ENCODE results near the gene FAM3B. TPM values are rescaled to one million over a fixed set of nuclear protein-coding genes. Genes with fewer than 3 reads are reported as not detected.

FAM3B gene
- total RNA-seq: 1 to 10 TPM in 2 of 4 donors, not detected in 2; 2.4 to 5.7 TPM

- Histone ChIP-seq H3K9me3 (no peaks in the 10 kb centered on the region), H3K36me3 (no peaks in the 10 kb centered on the region), H3K27me3 (peaks cover 47% of the 10 kb centered on the region), H3K4me1 (peaks cover 0 to 16% (median 14%) of the 10 kb centered on the region in 4 donors), H3K27ac (no peak within 1 kb of the TSS), H3K4me3 (peak within 1 kb of the TSS in 3 of 4 donors; percentile 17 to 40 (median 21))
- in situ Hi-C loops (cut with MboI; ENCODE audit: low pct_ligation_motif_present in 1 of 4, low pct_unique_long_range_greater_than_20kb in 1 of 4, low sequenced_read_pairs in 3 of 4): no loop called here
- no peak for TF ChIP-seq POLR2AphosphoS5 (IDR thresholded peaks at IDR 0.05)
- no peak for TF ChIP-seq EP300 (IDR thresholded peaks at IDR 0.05; ENCODE audit: low read depth)
- no peak for TF ChIP-seq CTCF (IDR thresholded peaks at IDR 0.05)
- no peak for TF ChIP-seq POLR2A (IDR thresholded peaks at IDR 0.05)
- WGBS, 2 donors (ENCODE audit: low coverage in 1 of 2): 9% methylated on average over 30 of the region's 55 CpGs; no CpG with 5 or more reads in 1 of the 2 donors
- intact Hi-C loops (cut with DNase I; ENCODE audit: low total_unique reads): no loop called here
- peak; percentile 47 for DNase-seq
Observed at GRCh38 chr21:41316200-41317062, at the start of gene FAM3B. Gene FAM3B (plus strand): TSS chr21:41316801. CDS start chr21:41316880, 79 bp downstream.

GRCh38 chr21:41267346-41267745 lies 49.3 kb upstream of the FAM3B start:
- in situ Hi-C loops (cut with MboI; ENCODE audit: low pct_ligation_motif_present in 1 of 4, low pct_unique_long_range_greater_than_20kb in 1 of 4, low sequenced_read_pairs in 3 of 4): no loop called here
- peaks cover 7 to 14% of the 10 kb centered on the region in 2 donors for H3K9me3 ChIP-seq

GRCh38 chr21:41269535-41269934 lies 47.1 kb upstream of the FAM3B start:
- 34 to 44% methylated on average over 1 of the region's 1 CpG for WGBS, 2 donors (ENCODE audit: low coverage in 1 of 2)
- Histone ChIP-seq H3K27ac (no peak overlapping the region), H3K9me3 (peaks cover 7 to 17% of the 10 kb centered on the region in 2 donors), H3K36me3 (peaks cover 0 to 15% (median 0%) of the 10 kb centered on the region in 4 donors), H3K27me3 (no peaks in the 10 kb centered on the region), H3K4me3 (no peak overlapping the region), H3K4me1 (no peaks in the 10 kb centered on the region)
- TF ChIP-seq EP300 (IDR thresholded peaks at IDR 0.05; ENCODE audit: low read depth) (no peak), POLR2A (IDR thresholded peaks at IDR 0.05) (no peak), POLR2AphosphoS5 (IDR thresholded peaks at IDR 0.05) (no peak), CTCF (IDR thresholded peaks at IDR 0.05) (no peak)
- intact Hi-C loops (cut with DNase I; ENCODE audit: low total_unique reads) (no loop called here), in situ Hi-C loops (cut with MboI; ENCODE audit: low pct_ligation_motif_present in 1 of 4, low pct_unique_long_range_greater_than_20kb in 1 of 4, low sequenced_read_pairs in 3 of 4) (no loop called here)
- no peak for DNase-seq

More at GRCh38 chr21:41267346-41267745, 49.3 kb upstream of the FAM3B start:
- Histone ChIP-seq H3K27ac (no peak overlapping the region), H3K4me3 (no peak overlapping the region), H3K36me3 (peaks cover 0 to 12% (median 0%) of the 10 kb centered on the region in 4 donors), H3K4me1 (no peaks in the 10 kb centered on the region), H3K27me3 (no peaks in the 10 kb centered on the region)
- DNase-seq: no peak
- TF ChIP-seq POLR2AphosphoS5 (IDR thresholded peaks at IDR 0.05) (no peak), EP300 (IDR thresholded peaks at IDR 0.05; ENCODE audit: low read depth) (no peak)
- intact Hi-C loops (cut with DNase I; ENCODE audit: low total_unique reads): no loop called here
- WGBS, 2 donors (ENCODE audit: low coverage in 1 of 2): 100% methylated on average over 2 of the region's 2 CpGs

GRCh38 chr21:41277196-41277595 lies 39.4 kb upstream of the FAM3B start:
- DNase-seq: no peak
- Histone ChIP-seq H3K4me1 (no peaks in the 10 kb centered on the region), H3K9me3 (peaks cover 0 to 5% of the 10 kb centered on the region in 2 donors), H3K27ac (no peak overlapping the region), H3K4me3 (no peak overlapping the region), H3K27me3 (peaks cover 7% of the 10 kb centered on the region), H3K36me3 (peaks cover 0 to 4% (median 0%) of the 10 kb centered on the region in 4 donors)
- in situ Hi-C loops (cut with MboI; ENCODE audit: low pct_ligation_motif_present in 1 of 4, low pct_unique_long_range_greater_than_20kb in 1 of 4, low sequenced_read_pairs in 3 of 4): loop anchor here in 1 of 4 donors (25.0 kb wide), 1 partner anchor 185 kb away; no protein-coding TSS in a partner anchor
- intact Hi-C loops (cut with DNase I; ENCODE audit: low total_unique reads): no loop called here
- 86% methylated on average over 12 of the region's 12 CpGs; no CpG with 5 or more reads in 1 of the 2 donors for WGBS, 2 donors (ENCODE audit: low coverage in 1 of 2)
- TF ChIP-seq POLR2AphosphoS5 (IDR thresholded peaks at IDR 0.05): no peak
- no peak for TF ChIP-seq CTCF (IDR thresholded peaks at IDR 0.05)
- TF ChIP-seq POLR2A (IDR thresholded peaks at IDR 0.05): no peak
- TF ChIP-seq EP300 (IDR thresholded peaks at IDR 0.05; ENCODE audit: low read depth): no peak

Measured in transverse colon (tissue), 4 donors.